HepG2 (cell line): ENCODE data around the gene GALNT18. TPM values are rescaled to one million over a fixed set of nuclear protein-coding genes. Genes with fewer than 3 reads are reported as not detected.

Experiments
- ATAC-seq: fragments of 200-7000 bp; cut with Tn5 transposase; 3 replicates; pipeline ENCODE4 v1.9.1; 2020; ENCODE audit warnings: mild to moderate bottlenecking, moderate library complexity
- BruUV-seq: library from RNA; stranded (reverse); fragments of 400-500 nt; replicated peaks from 2 replicates; lab custom pipeline; 2021; lab: Mats Ljungman, UMichigan
- CTCF ChIA-PET: fragments of 300-600 bp; formaldehyde crosslinking; extraction: SDS; loops from one replicate; lab custom pipeline; 2021; ENCODE audit warnings: low total read pairs, inconsistent platforms, low intra/inter-chr PET ratio; lab: Yijun Ruan, JAX
- POLR2A ChIA-PET: fragments of 350-600 bp; sonication (Branson Sonifier 250); formaldehyde crosslinking; loops from one replicate; lab custom pipeline; 2020; ENCODE audit warnings: antibody characterized with exemption, inconsistent platforms; lab: Yijun Ruan, JAX
- DNase-seq: peaks from one replicate; pipeline ENCODE4 v3.0.0-alpha.2; 2015; ENCODE audit warnings: low spot score
- FAIRE-seq: peaks from 3 replicates; lab custom pipeline; 2011; peaks lifted over from hg19 to GRCh38; lab: Jason Lieb, UNC
- H2AFZ ChIP-seq: one replicate; pipeline ENCODE4 v1.6.1; 2011; ENCODE audit warnings: low read length, inconsistent platforms
- H3K27ac ChIP-seq: fragments of 300-600 bp; 3 replicates; pipeline ENCODE4 v1.8.0; 2011; ENCODE audit warnings: mixed run types, mild to moderate bottlenecking, mixed read lengths, low read length, inconsistent platforms; ENCODE audit not compliant: insufficient read depth; ENCODE audit errors: extremely low read length
- H3K27me3 ChIP-seq, 2 experiments: fragments of 200-600 bp in 1 of 2; 2 replicates in 1 of 2; 3 replicates in 1 of 2; pipeline versions ENCODE4 v1.6.0 to v1.8.0; 2011; ENCODE audit warnings: low read length in 2 of 2, mild to moderate bottlenecking in 2 of 2, moderate library complexity in 2 of 2, inconsistent platforms in 1 of 2; ENCODE audit not compliant: insufficient read depth in 2 of 2, control insufficient read depth in 1 of 2
- H3K36me3 ChIP-seq, 2 experiments: fragments of 200-600 bp in 1 of 2; replicated peaks in 1 of 2; 2 replicates in 1 of 2; 3 replicates in 1 of 2; pipeline versions ENCODE4 v1.5.1 to v1.8.0; 2011; ENCODE audit warnings: low read length in 2 of 2, inconsistent platforms in 1 of 2; ENCODE audit not compliant: insufficient read depth in 2 of 2, control insufficient read depth in 1 of 2
- H3K4me1 ChIP-seq: 2 replicates; pipeline ENCODE4 v1.5.1; 2012; ENCODE audit warnings: low read length, inconsistent platforms; ENCODE audit not compliant: insufficient read depth
- H3K4me2 ChIP-seq: 2 replicates; pipeline ENCODE4 v1.6.0; 2011; ENCODE audit warnings: low read depth, low read length, inconsistent platforms
- H3K4me3 ChIP-seq, 3 experiments: fragments of 200-600 bp in 1 of 3; sonication (generic), shearing (Covaris generic) in 1 of 3; replicated peaks in 1 of 3; 2 replicates each; pipeline ENCODE4 v1.5.1; 2011 to 2016; ENCODE audit warnings: low read length in 3 of 3, inconsistent platforms in 2 of 3, low read depth in 2 of 3, mild to moderate bottlenecking in 2 of 3, control low read depth in 1 of 3, mixed read lengths in 1 of 3; ENCODE audit not compliant: insufficient read depth in 1 of 3
- H3K79me2 ChIP-seq: one replicate; pipeline ENCODE4 v1.6.1; 2011; ENCODE audit warnings: low read length, inconsistent platforms; ENCODE audit not compliant: insufficient read depth
- H3K9ac ChIP-seq: 2 replicates; pipeline ENCODE4 v1.6.0; 2011; ENCODE audit warnings: mild to moderate bottlenecking, low read depth, low read length, inconsistent platforms; ENCODE audit not compliant: insufficient read depth
- H3K9me3 ChIP-seq: 2 replicates; pipeline ENCODE4 v1.5.1; 2012; ENCODE audit warnings: mild to moderate bottlenecking, low read length
- H4K20me1 ChIP-seq: 2 replicates; pipeline ENCODE4 v1.6.0; 2011; ENCODE audit warnings: inconsistent platforms, mild to moderate bottlenecking, low read length, moderate library complexity; ENCODE audit not compliant: insufficient read depth
- BCL3 ChIP-seq: sonication (generic); formaldehyde crosslinking; IDR thresholded peaks from 2 replicates; pipeline ENCODE4 v1.5.1; 2020; ENCODE audit warnings: mild to moderate bottlenecking, missing genetic modification reagents, moderate library complexity
- FOXJ3 ChIP-seq: sonication (generic); formaldehyde crosslinking; IDR thresholded peaks from 2 replicates; pipeline ENCODE4 v1.4.0; 2020; ENCODE audit warnings: missing genetic modification reagents, mild to moderate bottlenecking, borderline replicate concordance
- FOXO1 ChIP-seq: sonication (generic); formaldehyde crosslinking; IDR thresholded peaks from 2 replicates; pipeline ENCODE4 v1.4.0; 2020; ENCODE audit warnings: missing genetic modification reagents
- GATAD2A ChIP-seq: IDR thresholded peaks from 2 replicates; pipeline ENCODE4 v1.6.1; 2016
- KDM2A ChIP-seq: sonication (generic); formaldehyde crosslinking; IDR thresholded peaks from 2 replicates; pipeline ENCODE4 v1.4.0; 2020; ENCODE audit warnings: low read depth, missing genetic modification reagents, borderline replicate concordance
- MAFK ChIP-seq, 2 experiments: IDR thresholded peaks in 1 of 2; conservative IDR thresholded peaks in 1 of 2; 2 replicates each; pipeline ENCODE4 v1.6.1; 2011; ENCODE audit warnings: improper control_type of control experiment in 2 of 2, low read length in 2 of 2
- NFYC ChIP-seq: IDR thresholded peaks from 2 replicates; pipeline ENCODE4 v1.6.1; 2016; ENCODE audit warnings: missing genetic modification reagents, missing compliant biosample characterization
- PHF8 ChIP-seq: sonication (generic); formaldehyde crosslinking; IDR thresholded peaks from 2 replicates; pipeline ENCODE4 v1.5.0; 2020; ENCODE audit warnings: missing genetic modification reagents
- SNAPC4 ChIP-seq: sonication (generic); formaldehyde crosslinking; IDR thresholded peaks from 2 replicates; pipeline ENCODE4 v1.4.0; 2020; ENCODE audit warnings: mild to moderate bottlenecking, missing genetic modification reagents
- TCF7L2 ChIP-seq: IDR thresholded peaks from 2 replicates; pipeline ENCODE4 v1.6.1; 2011; ENCODE audit warnings: mild to moderate bottlenecking, low read depth, low read length, moderate library complexity
- ZBTB49 ChIP-seq: sonication (generic); formaldehyde crosslinking; IDR thresholded peaks from 2 replicates; pipeline ENCODE4 v1.4.0; 2020; ENCODE audit warnings: missing genetic modification reagents, borderline replicate concordance
- ZNF101 ChIP-seq: sonication (generic); formaldehyde crosslinking; IDR thresholded peaks from 2 replicates; pipeline ENCODE4 v1.4.0; 2020; ENCODE audit warnings: mild to moderate bottlenecking, low read depth, missing genetic modification reagents, borderline replicate concordance
- ZNF205 ChIP-seq: IDR thresholded peaks from 2 replicates; pipeline ENCODE4 v1.6.1; 2018; ENCODE audit warnings: missing biosample characterization, missing genetic modification reagents
- ZNF24 ChIP-seq: fragments of 450-650 bp; IDR thresholded peaks from 2 replicates; pipeline ENCODE4 v1.6.1; 2017; ENCODE audit warnings: antibody characterized with exemption, mild to moderate bottlenecking
- ZNF414 ChIP-seq: sonication (generic); formaldehyde crosslinking; IDR thresholded peaks from 2 replicates; pipeline ENCODE4 v1.5.0; 2020; ENCODE audit warnings: missing genetic modification reagents
- ZNF557 ChIP-seq: sonication (generic); formaldehyde crosslinking; IDR thresholded peaks from 2 replicates; pipeline ENCODE4 v1.4.0; 2020; ENCODE audit warnings: missing genetic modification reagents
- WGBS: methylation state at CpG from one replicate; pipeline ENCODE4 v1.1.6; 2017; ENCODE audit warnings: low lambda C conversion rate; 5-methylcytosine and 5-hydroxymethylcytosine counted together
- in situ Hi-C: cut with HindIII; loops from 2 replicates; pipeline ENCODE4 v1.10.0; 2017; ENCODE audit warnings: low pct_unique_long_range_greater_than_20kb; ENCODE audit not compliant: extremely low pct_ligation_motif_present
- intact Hi-C: fragments of 100-400 bp; cut with micrococcal nuclease; formaldehyde crosslinking; loops from one replicate; pipeline ENCODE4 v1.10.0; 2022; ENCODE audit not compliant: unreplicated experiment
- polyA plus RNA-seq, 8 experiments: library from polyadenylated mRNA; depleted of rRNA in 3 of 8; stranded (reverse) in 7 of 8; unstranded in 1 of 8; fragments of >200 nt; fragmentation: Illumina TruSeq in 4 of 8; extraction: Trizol in 4 of 8; gene quantifications; 2 replicates each; pipeline versions ENCODE4 v1.2.1 to v1.2.3, GENCODE V29; 2011 to 2016; ENCODE audit warnings: low read depth in 4 of 8, missing spikeins in 1 of 8, mixed read lengths in 1 of 8; ENCODE audit not compliant: insufficient read depth in 1 of 8
- total RNA-seq, 5 experiments: library from RNA; depleted of rRNA; stranded (reverse); fragments of >200 nt; fragmentation: Illumina TruSeq; extraction: Trizol; gene quantifications; 2 replicates each; pipeline ENCODE4 v1.2.3, GENCODE V29; 2016; ENCODE audit warnings: low read depth in 1 of 5

The GALNT18 gene
- total and polyA plus RNA-seq, 2 of the 13 experiments (the other 11 are each of a cell fraction or from before 2014, with no cell fraction given): 0.11 TPM; not detected in 1

- POLR2A ChIA-PET: no interaction called here
- TF ChIP-seq ZBTB49 (no peak), FOXO1 (no peak), ZNF24 (no peak), ZNF557 (CRISPR knock-in tag) (no peak), BCL3 (CRISPR knock-in tag) (no peak), KDM2A (CRISPR knock-in tag) (no peak), ZNF414 (CRISPR knock-in tag) (no peak), PHF8 (CRISPR knock-in tag) (no peak), GATAD2A (CRISPR knock-in tag) (no peak), MAFK (conservative IDR thresholded peaks at IDR 0.05 in 1 of 2, IDR thresholded peaks at IDR 0.05 in 1 of 2; ENCODE audit: low read length in 2 of 2) (no peak), NFYC (no peak), SNAPC4 (no peak), ZNF101 (CRISPR knock-in tag) (no peak), ZNF205 (CRISPR knock-in tag) (no peak), TCF7L2 (no peak), FOXJ3 (CRISPR knock-in tag) (no peak)
Measured at GRCh38 chr11:11227296-11228085, 394.3 kb downstream of the GALNT18 start.

More at GRCh38 chr11:11227296-11228085, 394.3 kb downstream of the GALNT18 start:
- BruUV-seq: no TSS peak
- intact Hi-C loops (no loop called here), in situ Hi-C loops (no loop called here)
- Histone ChIP-seq H3K79me2 (no peaks in the 10 kb centered on the region), H2AFZ (no peak overlapping the region), H3K4me1 (no peaks in the 10 kb centered on the region), H3K27me3 (no peaks in the 10 kb centered on the region), H4K20me1 (no peaks in the 10 kb centered on the region), H3K36me3 (no peaks in the 10 kb centered on the region), H3K9ac (no peak overlapping the region), H3K4me3 (no peak overlapping the region), H3K9me3 (no peaks in the 10 kb centered on the region), H3K27ac (no peak overlapping the region), H3K4me2 (no peak overlapping the region)
- no peak for DNase-seq
- FAIRE-seq: no peak
- CTCF ChIA-PET: no interaction called here
- no peak for ATAC-seq
- 31% methylated on average over 6 of the region's 8 CpGs for WGBS
